Lower lobe of right lung (tissue), 2 donors: ENCODE measurements around the gene IL3. TPM values are rescaled to one million over a fixed set of nuclear protein-coding genes. Genes with fewer than 3 reads are reported as not detected.
A peak's percentile ranks its signal among the peaks of the same experiment; 100 is the strongest.

Experiments
- ATAC-seq, 2 donors: fragments of 200-7000 bp; cut with Tn5 transposase; one replicate each; pipeline ENCODE4 v1.9.1; 2020 to 2022; ENCODE audit warnings: mild to moderate bottlenecking in 2 of 2, moderate library complexity in 2 of 2
- DNase-seq: peaks from one replicate; pipeline ENCODE4 v3.0.0-alpha.2; 2020
- H3K27ac ChIP-seq: fragments of 200-600 bp; one replicate; pipeline ENCODE4 v1.8.0; 2022
- H3K27me3 ChIP-seq: fragments of 200-600 bp; one replicate; pipeline ENCODE4 v1.8.0; 2022; ENCODE audit warnings: low read depth
- H3K36me3 ChIP-seq: fragments of 200-600 bp; one replicate; pipeline ENCODE4 v1.8.0; 2022; ENCODE audit warnings: mild to moderate bottlenecking
- H3K4me1 ChIP-seq: fragments of 200-600 bp; one replicate; pipeline ENCODE4 v1.8.0; 2022
- H3K4me3 ChIP-seq: fragments of 200-600 bp; one replicate; pipeline ENCODE4 v1.8.0; 2022; ENCODE audit warnings: mild to moderate bottlenecking
- H3K9me3 ChIP-seq: fragments of 200-600 bp; one replicate; pipeline ENCODE4 v1.8.0; 2022
- intact Hi-C: fragments of 100-400 bp; cut with DNase I; formaldehyde crosslinking; loops from one replicate; pipeline ENCODE4 v1.11.0; 2022
- total RNA-seq: library from RNA; stranded (reverse); fragmentation: NEBNext Ultra II Directional; extraction: Animal tissue kit (Norgen Biotek cat#: 25700); gene quantifications from one replicate; pipeline ENCODE4 v1.2.1, GENCODE V29; 2021
- TF ChIP-seq, protein P1 (sequence below): fragments of 200-600 bp; IDR thresholded peaks from one replicate; pipeline ENCODE4 v1.8.0; 2022; ENCODE audit warnings: antibody characterized with exemption, mild to moderate bottlenecking
- donor health status: DM: no; HTN: yes; CAD: no; lungs with severe emphysema.

The IL3 gene
- total RNA-seq, 1 donor from 2014 or later: not detected

DNA sequence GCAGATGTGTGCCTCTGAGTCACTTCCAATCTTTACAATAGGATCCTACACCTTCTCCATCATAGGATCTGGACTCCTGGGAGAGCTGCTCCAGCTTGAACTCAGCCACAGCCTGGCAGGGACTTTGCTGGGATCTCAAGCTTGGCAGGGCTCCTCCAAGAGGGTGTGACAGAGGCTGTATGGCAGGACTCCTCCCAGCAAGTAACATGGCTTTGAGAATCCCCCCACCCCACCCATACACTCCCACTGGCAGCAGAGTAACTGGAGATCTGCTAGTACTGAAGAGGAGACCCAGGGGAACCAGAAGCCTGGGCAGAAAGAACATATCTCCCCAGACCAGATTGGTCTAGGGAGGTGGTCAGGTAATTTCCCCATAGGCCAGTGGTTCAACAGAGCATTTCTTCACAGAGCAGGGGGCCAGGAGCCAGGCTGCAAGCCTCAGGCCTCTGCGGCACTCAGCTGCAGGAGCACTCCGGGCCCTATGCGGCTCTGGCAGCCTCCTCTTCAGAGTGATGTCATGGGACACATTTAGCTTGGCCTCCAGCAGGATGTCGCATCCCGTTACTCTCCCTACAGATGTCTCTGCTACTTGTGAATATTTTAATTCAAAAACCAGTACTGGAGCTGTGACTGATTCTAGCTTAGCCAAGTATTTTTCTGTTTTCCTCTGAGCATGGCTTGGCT, 47.3 kb upstream of the IL3 start:
- Histone ChIP-seq H3K4me1 (peaks cover 5% of the 10 kb centered on the region), H3K36me3 (no peaks in the 10 kb centered on the region), H3K27me3 (peaks cover 43% of the 10 kb centered on the region), H3K9me3 (no peaks in the 10 kb centered on the region), H3K27ac (no peak overlapping the region), H3K4me3 (no peak overlapping the region)
- intact Hi-C loops: no loop called here
- ATAC-seq: no peak
- peak; percentile 33 for DNase-seq
- TF ChIP-seq, protein P1, sequence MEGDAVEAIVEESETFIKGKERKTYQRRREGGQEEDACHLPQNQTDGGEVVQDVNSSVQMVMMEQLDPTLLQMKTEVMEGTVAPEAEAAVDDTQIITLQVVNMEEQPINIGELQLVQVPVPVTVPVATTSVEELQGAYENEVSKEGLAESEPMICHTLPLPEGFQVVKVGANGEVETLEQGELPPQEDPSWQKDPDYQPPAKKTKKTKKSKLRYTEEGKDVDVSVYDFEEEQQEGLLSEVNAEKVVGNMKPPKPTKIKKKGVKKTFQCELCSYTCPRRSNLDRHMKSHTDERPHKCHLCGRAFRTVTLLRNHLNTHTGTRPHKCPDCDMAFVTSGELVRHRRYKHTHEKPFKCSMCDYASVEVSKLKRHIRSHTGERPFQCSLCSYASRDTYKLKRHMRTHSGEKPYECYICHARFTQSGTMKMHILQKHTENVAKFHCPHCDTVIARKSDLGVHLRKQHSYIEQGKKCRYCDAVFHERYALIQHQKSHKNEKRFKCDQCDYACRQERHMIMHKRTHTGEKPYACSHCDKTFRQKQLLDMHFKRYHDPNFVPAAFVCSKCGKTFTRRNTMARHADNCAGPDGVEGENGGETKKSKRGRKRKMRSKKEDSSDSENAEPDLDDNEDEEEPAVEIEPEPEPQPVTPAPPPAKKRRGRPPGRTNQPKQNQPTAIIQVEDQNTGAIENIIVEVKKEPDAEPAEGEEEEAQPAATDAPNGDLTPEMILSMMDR: no peak

DNA sequence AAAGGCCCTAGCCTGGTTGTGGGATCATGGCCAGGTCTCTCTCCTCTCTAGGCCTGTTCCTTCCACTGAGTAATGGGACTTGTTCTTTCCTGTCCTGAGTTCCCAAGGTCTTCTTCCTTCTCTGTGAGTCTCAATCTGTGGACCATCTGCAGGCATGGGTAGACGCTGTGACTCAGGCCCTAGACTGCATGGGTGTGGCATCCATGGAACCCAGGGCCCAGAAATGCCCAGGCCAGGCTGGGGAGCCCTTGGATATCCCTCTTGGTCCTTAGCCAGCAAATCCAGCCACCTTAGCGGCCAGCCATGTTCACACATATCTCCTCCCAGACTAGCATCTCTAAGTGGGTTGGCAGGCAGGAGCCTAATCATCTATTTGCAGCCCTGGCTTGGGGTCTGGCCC, 46.7 kb upstream of the IL3 start:
- Histone ChIP-seq H3K4me3 (no peak overlapping the region), H3K4me1 (peaks cover 5% of the 10 kb centered on the region), H3K27ac (no peak overlapping the region), H3K9me3 (no peaks in the 10 kb centered on the region), H3K27me3 (peaks cover 43% of the 10 kb centered on the region), H3K36me3 (no peaks in the 10 kb centered on the region)
- TF ChIP-seq, protein P1: no peak
- intact Hi-C loops: no loop called here
- ATAC-seq (no peak), DNase-seq (peak; percentile 28)

DNA sequence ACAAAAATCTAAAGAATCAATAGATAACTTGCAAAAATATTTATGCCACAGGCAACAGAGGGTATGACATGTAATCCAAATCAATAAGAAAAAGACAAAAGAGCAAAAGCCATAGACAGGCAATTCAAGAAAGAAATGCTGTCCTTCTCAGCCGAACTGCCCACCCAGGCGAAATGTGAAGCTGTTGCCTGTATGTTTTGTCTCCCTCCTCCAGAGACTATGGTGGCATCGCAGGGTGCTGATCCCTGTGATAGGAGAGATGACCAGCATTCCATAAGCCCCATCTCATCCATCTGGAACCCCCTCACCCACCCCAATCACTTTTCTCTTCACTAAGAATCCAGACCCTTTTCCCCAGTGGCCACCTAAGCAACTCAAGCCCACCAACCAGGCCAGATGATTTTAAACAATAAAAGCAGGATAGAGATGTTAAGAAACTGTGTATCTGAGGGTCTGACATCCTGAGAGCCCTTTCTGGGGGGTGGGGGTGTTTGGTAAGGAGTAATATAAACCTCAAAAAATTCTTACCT, 43.7 kb upstream of the IL3 start:
- ATAC-seq (no peak), DNase-seq (no peak)
- no peak overlapping the region for H3K27ac ChIP-seq
- no peaks in the 10 kb centered on the region for H3K4me1 ChIP-seq
- TF ChIP-seq, protein P1: no peak
- intact Hi-C loops: no loop called here
- no peaks in the 10 kb centered on the region for H3K36me3 ChIP-seq
- no peak overlapping the region for H3K4me3 ChIP-seq
- H3K9me3 ChIP-seq: no peaks in the 10 kb centered on the region
- peaks cover 25% of the 10 kb centered on the region for H3K27me3 ChIP-seq

DNA sequence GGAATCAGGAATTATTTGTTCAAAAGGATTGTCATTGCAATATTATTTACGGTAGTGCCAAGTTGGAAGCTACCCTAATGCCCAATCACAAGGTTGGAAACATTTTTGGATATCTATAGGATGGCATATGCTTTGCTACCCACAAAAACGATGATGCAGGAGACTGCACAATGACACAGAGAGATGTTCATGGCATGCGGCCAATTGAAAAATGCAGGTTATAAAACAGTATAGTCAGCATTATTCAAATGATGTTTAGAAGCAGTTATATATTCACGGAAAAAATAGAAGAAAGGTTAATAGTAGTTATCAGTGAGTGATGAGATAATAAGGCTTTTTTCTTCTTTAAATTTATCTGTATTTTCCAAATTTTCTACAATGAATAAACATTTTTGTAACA, 43.1 kb upstream of the IL3 start:
- no peak overlapping the region for H3K4me3 ChIP-seq
- H3K4me1 ChIP-seq: no peaks in the 10 kb centered on the region
- H3K9me3 ChIP-seq: no peaks in the 10 kb centered on the region
- DNase-seq (no peak), ATAC-seq (no peak)
- H3K27me3 ChIP-seq: peaks cover 21% of the 10 kb centered on the region
- intact Hi-C loops: no loop called here
- H3K36me3 ChIP-seq: no peaks in the 10 kb centered on the region
- no peak overlapping the region for H3K27ac ChIP-seq
- TF ChIP-seq, protein P1: no peak

DNA sequence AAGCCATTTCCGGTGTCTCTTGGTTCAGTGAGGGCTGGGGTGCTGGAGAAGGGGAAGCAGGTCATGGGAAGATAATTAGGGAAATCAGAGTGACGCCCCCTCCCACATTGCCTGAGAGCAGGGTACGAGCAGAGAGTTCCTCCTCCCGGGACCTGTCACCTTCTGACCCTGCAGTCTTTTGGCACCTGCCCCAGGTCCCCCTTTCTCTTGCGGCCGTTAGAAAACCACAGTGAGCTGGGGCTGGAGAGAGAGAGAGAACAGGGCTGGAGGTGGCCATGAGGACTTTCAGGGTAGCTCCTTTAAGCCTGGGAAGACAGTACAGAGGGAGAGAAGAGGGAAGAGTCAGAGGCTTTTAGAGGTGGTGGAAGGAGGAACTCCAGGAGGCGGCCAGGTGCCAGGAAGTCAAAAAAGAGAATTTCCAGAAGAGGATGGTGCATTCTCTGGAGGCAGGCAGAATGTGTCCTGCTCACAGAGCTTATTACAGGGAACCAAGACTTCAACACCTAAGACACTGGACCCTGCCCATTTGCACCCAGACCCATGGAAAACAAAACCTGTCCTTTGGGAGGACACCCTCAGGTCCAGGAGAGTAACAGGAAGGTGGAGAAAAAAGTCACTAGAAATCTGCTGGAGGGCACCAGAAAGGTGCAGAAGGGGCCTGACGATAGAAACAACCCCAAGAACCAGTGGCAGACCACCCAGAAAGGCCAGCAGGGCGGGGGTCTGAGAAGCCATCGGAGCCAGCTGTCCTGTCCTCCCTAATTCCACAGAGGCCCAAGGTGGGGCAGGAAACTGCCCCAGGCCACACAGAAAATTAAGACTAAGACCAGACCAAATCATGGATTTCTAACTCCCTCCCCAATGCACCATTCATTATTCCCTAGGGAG, 42.5 kb upstream of the IL3 start:
- peak; percentile 17 for DNase-seq
- H3K4me3 ChIP-seq: no peak overlapping the region
- no peaks in the 10 kb centered on the region for H3K36me3 ChIP-seq
- ATAC-seq: no peak
- no peak overlapping the region for H3K27ac ChIP-seq
- peaks cover 21% of the 10 kb centered on the region for H3K27me3 ChIP-seq
- intact Hi-C loops: no loop called here
- no peaks in the 10 kb centered on the region for H3K9me3 ChIP-seq
- no peaks in the 10 kb centered on the region for H3K4me1 ChIP-seq
- TF ChIP-seq, protein P1: no peak
